ENCODE measurements around the gene GNG13.

Gene GNG13

GRCh38 chr16:770411-770810, 30.1 kb downstream of the GNG13 start:
- TF ChIP-seq CTCF (IDR thresholded peaks at IDR 0.05; ENCODE audit: control insufficient read depth, extremely low read depth, insufficient read depth): no peak
- H3K4me3 ChIP-seq (ENCODE audit: low read depth, low read length): no peak overlapping the region

GRCh38 chr16:769934-770333, 30.6 kb downstream of the GNG13 start:
- H3K4me3 ChIP-seq (ENCODE audit: low read depth, low read length): no peak overlapping the region
- no peak for TF ChIP-seq CTCF (IDR thresholded peaks at IDR 0.05; ENCODE audit: control insufficient read depth, extremely low read depth, insufficient read depth)
- no peak for DNase-seq (ENCODE audit: low read depth)

More at GRCh38 chr16:770411-770810, 30.1 kb downstream of the GNG13 start:
- no peak for DNase-seq (ENCODE audit: low read depth)

- DNase-seq (ENCODE audit: low read depth): no peak
- H3K4me3 ChIP-seq (ENCODE audit: low read depth, low read length): no peak overlapping the region
- no peak for TF ChIP-seq CTCF (IDR thresholded peaks at IDR 0.05; ENCODE audit: control insufficient read depth, extremely low read depth, insufficient read depth)
Observed at GRCh38 chr16:769184-769784, 31.2 kb downstream of the GNG13 start.

- no peak for TF ChIP-seq CTCF (IDR thresholded peaks at IDR 0.05; ENCODE audit: control insufficient read depth, extremely low read depth, insufficient read depth)
- H3K4me3 ChIP-seq (ENCODE audit: low read depth, low read length): no peak overlapping the region
- DNase-seq (ENCODE audit: low read depth): no peak
Observed at GRCh38 chr16:768428-768827, 32.1 kb downstream of the GNG13 start.

- no peak for TF ChIP-seq CTCF (IDR thresholded peaks at IDR 0.05; ENCODE audit: control insufficient read depth, extremely low read depth, insufficient read depth)
- no peak for DNase-seq (ENCODE audit: low read depth)
- H3K4me3 ChIP-seq (ENCODE audit: low read depth, low read length): no peak overlapping the region
Observed at GRCh38 chr16:767743-768235, 32.7 kb downstream of the GNG13 start.

- DNase-seq (ENCODE audit: low read depth): no peak
- no peak overlapping the region for H3K4me3 ChIP-seq (ENCODE audit: low read depth, low read length)
- no peak for TF ChIP-seq CTCF (IDR thresholded peaks at IDR 0.05; ENCODE audit: control insufficient read depth, extremely low read depth, insufficient read depth)
Observed at GRCh38 chr16:766820-767640, 33.5 kb downstream of the GNG13 start.
